ENCODE data around the gene FAM169A.
"Not testable (repeated sequence)": the region's sequence is repeated elsewhere in the genome, so short reads cannot be mapped to it uniquely, and the experiment has no call there.

Gene FAM169A

GRCh38 chr5:74791669-74792068 is 74.5 kb downstream of the FAM169A start:
- DNase-seq, result not testable (repeated sequence)

- DNase-seq, result no peak
These were observed 78.8 kb downstream of the FAM169A start for GRCh38 chr5:74787424-74787823.

GRCh38 chr5:74786851-74787250 is 79.3 kb downstream of the FAM169A start:
- DNase-seq, result no peak

GRCh38 chr5:74778609-74779008 is 87.6 kb downstream of the FAM169A start:
- DNase-seq, result no peak

GRCh38 chr5:74772359-74772758 is 93.8 kb downstream of the FAM169A start:
- DNase-seq, result no peak

GRCh38 chr5:74767579-74767913 is 98.6 kb downstream of the FAM169A start:
- DNase-seq, result peak; percentile 22

GRCh38 chr5:74766849-74767578 is 99.2 kb downstream of the FAM169A start, which contains the start of the genes GFM2 and NSA2:
GFM2 (minus strand) TSS chr5:74767117; CDS start chr5:74763742, 3,375 bp downstream.
NSA2 (plus strand) TSS chr5:74767249; CDS start chr5:74767361, 112 bp downstream.
- DNase-seq, result peak; percentile 94

GRCh38 chr5:74766418-74766848 is 99.8 kb downstream of the FAM169A start:
- DNase-seq, result peak; percentile 54

GRCh38 chr5:74765929-74766328 is 100.3 kb downstream of the FAM169A start:
- DNase-seq, result no peak

GRCh38 chr5:74765201-74765600 is 101.0 kb downstream of the FAM169A start:
- no peak for DNase-seq

- DNase-seq, result no peak
These were observed 102.7 kb downstream of the FAM169A start for GRCh38 chr5:74763504-74763903.

- DNase-seq, result peak; percentile 27
These were observed 103.6 kb downstream of the FAM169A start for GRCh38 chr5:74762599-74762998.

- no peak for DNase-seq
These were observed 104.9 kb downstream of the FAM169A start for GRCh38 chr5:74761241-74761640.

GRCh38 chr5:74748742-74749141 is 117.4 kb downstream of the FAM169A start:
- not testable (repeated sequence) for DNase-seq

GRCh38 chr5:74738406-74738805 is 127.8 kb downstream of the FAM169A start:
- DNase-seq, result no peak

GRCh38 chr5:74736759-74737158 is 129.4 kb downstream of the FAM169A start:
- no peak for DNase-seq
